ENCODE measurements around the gene TOP3B. TPM values are rescaled to one million over a fixed set of nuclear protein-coding genes. Genes with fewer than 3 reads are reported as not detected.
"Not testable (repeated sequence)": the region's sequence is repeated elsewhere in the genome, so short reads cannot be mapped to it uniquely, and the experiment has no call there.

TOP3B gene
- total RNA-seq, 1 donor from 2014 or later = 31.0 TPM

GRCh38 chr22:21927174-21927823 is 55.3 kb downstream of the TOP3B start:
- DNase-seq (ENCODE audit: low read depth) = no peak

GRCh38 chr22:21926728-21927127 is 55.9 kb downstream of the TOP3B start:
- no peak for DNase-seq (ENCODE audit: low read depth)

GRCh38 chr22:21923163-21923561 is 59.4 kb downstream of the TOP3B start:
- no peak for DNase-seq (ENCODE audit: low read depth)

- DNase-seq (ENCODE audit: low read depth) = no peak
Measured at GRCh38 chr22:21922370-21923162, 60.0 kb downstream of the TOP3B start.

- DNase-seq (ENCODE audit: low read depth) = no peak
Measured at GRCh38 chr22:21921729-21922128, 60.9 kb downstream of the TOP3B start.

- DNase-seq (ENCODE audit: low read depth) = no peak
Measured at GRCh38 chr22:21921184-21921721, 61.3 kb downstream of the TOP3B start.

- no peak for DNase-seq (ENCODE audit: low read depth)
Measured at GRCh38 chr22:21920341-21921183, 62.0 kb downstream of the TOP3B start.

GRCh38 chr22:21919526-21920307 is 62.9 kb downstream of the TOP3B start:
- DNase-seq (ENCODE audit: low read depth) = no peak

- no peak for DNase-seq (ENCODE audit: low read depth)
Measured at GRCh38 chr22:21918466-21919185, 64.0 kb downstream of the TOP3B start.

GRCh38 chr22:21917959-21918261 is 64.7 kb downstream of the TOP3B start:
- DNase-seq (ENCODE audit: low read depth) = no peak

GRCh38 chr22:21917181-21917958 is 65.2 kb downstream of the TOP3B start:
- DNase-seq (ENCODE audit: low read depth) = peak; percentile 50

- DNase-seq (ENCODE audit: low read depth) = no peak
Measured at GRCh38 chr22:21916309-21916918, 66.2 kb downstream of the TOP3B start.

GRCh38 chr22:21915624-21916308 is 66.8 kb downstream of the TOP3B start:
- no peak for DNase-seq (ENCODE audit: low read depth)

GRCh38 chr22:21914033-21914642 is 68.4 kb downstream of the TOP3B start:
- not testable (repeated sequence) for DNase-seq (ENCODE audit: low read depth)

GRCh38 chr22:21910367-21910766 is 72.2 kb downstream of the TOP3B start:
- DNase-seq (ENCODE audit: low read depth) = not testable (repeated sequence)

GRCh38 chr22:21909871-21910270 is 72.7 kb downstream of the TOP3B start:
- no peak for DNase-seq (ENCODE audit: low read depth)

- DNase-seq (ENCODE audit: low read depth) = no peak
Measured at GRCh38 chr22:21907638-21908522, 74.7 kb downstream of the TOP3B start.

Measured in myocyte (in vitro differentiated cells).